ENCODE measurements around the gene ME2. TPM values are rescaled to one million over a fixed set of nuclear protein-coding genes. Genes with fewer than 3 reads are reported as not detected.
"Not testable (repeated sequence)": the region's sequence is repeated elsewhere in the genome, so short reads cannot be mapped to it uniquely, and the experiment has no call there.

ME2 gene
- total RNA-seq, 2 experiments from 2014 or later: 146 to 178 TPM

DNA sequence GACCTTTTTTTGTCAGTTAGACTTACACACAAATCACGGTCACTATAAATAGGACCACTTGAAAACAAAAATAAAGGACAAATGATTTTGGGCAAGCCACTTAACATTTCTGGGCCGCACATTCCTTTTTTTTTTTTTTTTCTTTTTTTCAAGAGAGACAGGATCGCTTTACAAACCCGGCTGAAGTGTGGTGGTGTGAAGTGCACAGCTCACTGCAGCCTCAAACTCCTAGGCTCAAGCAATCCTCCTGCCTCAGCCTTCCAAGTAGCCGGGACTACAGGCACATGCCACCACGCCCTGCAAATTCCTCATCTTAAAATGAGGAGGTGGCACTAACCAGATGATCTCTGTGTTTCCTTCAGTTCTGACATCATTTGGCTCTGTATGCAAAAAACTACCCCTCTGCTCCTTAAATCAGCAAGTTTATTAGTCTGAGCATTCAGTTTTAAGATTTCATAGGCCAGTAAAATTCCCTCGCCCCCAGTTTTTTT, 30.8 kb upstream of the ME2 start:
- DNase-seq: no peak
- no peaks in the 10 kb centered on the region for H3K36me3 Mint-ChIP-seq (ENCODE audit: low read depth)
- no peak overlapping the region for H3K4me3 Mint-ChIP-seq
- peaks cover 4% of the 10 kb centered on the region for H3K4me1 Mint-ChIP-seq
- CTCF ChIA-PET: interaction anchor here (1.8 kb wide), 1 partner anchor 28 kb away, joined by 6 read pairs; the partner anchor contains the start of gene MRO
- intact Hi-C loops (cut with DNase I, micrococcal nuclease): no loop called here
- POLR2A ChIA-PET: no interaction called here
- H3K27me3 Mint-ChIP-seq: peaks cover 8% of the 10 kb centered on the region
- no peaks in the 10 kb centered on the region for H3K9me3 Mint-ChIP-seq (ENCODE audit: low read depth)
- ATAC-seq: no peak
- no peak overlapping the region for H3K27ac Mint-ChIP-seq

DNA sequence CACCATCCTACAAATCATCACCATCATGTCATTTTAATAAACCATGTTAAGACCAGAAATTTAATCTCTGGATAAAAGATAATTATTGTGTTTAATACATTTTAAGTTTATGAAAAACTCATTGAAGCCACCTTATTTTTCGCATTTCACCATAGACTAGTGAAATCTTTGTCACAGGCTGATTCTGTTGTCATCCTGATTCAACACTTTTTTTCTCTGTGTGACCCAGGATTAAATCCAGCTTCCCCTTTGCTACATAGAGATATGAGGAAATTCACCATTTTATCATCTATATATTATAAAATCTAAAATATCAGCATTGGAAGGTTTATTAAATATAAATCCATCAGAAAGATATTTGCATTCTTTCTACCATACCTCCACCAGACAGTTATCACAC, 29.9 kb upstream of the ME2 start:
- CTCF ChIA-PET: no interaction called here
- no peaks in the 10 kb centered on the region for H3K36me3 Mint-ChIP-seq (ENCODE audit: low read depth)
- no peak overlapping the region for H3K27ac Mint-ChIP-seq
- intact Hi-C loops (cut with DNase I, micrococcal nuclease): no loop called here
- H3K27me3 Mint-ChIP-seq: peaks cover 11% of the 10 kb centered on the region
- DNase-seq (no peak), ATAC-seq (no peak)
- peaks cover 4% of the 10 kb centered on the region for H3K4me1 Mint-ChIP-seq
- H3K9me3 Mint-ChIP-seq (ENCODE audit: low read depth): no peaks in the 10 kb centered on the region
- no peak overlapping the region for H3K4me3 Mint-ChIP-seq
- POLR2A ChIA-PET: no interaction called here

DNA sequence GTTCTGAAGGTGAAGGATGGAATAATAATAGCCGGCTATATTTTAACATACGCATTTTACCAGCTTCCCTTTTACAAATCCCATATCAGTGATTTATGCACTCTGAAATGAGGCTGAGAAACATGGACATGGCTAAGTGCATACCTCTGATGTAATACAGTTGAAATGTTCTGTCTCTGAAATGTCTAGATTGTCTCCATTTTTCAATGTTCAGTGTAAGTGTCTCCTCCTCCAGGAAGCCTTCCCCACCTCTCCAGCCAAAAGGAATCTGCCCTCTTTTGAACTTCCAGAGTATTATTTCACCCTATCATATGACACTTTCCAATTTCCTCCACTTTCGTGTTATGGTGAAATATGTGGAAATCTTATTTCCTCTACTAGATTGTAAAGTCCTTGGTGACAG, 29.5 kb upstream of the ME2 start:
- Mint-ChIP-seq H3K9me3 (ENCODE audit: low read depth) (peaks cover 2% of the 10 kb centered on the region), H3K27me3 (peaks cover 15% of the 10 kb centered on the region), H3K4me1 (peaks cover 4% of the 10 kb centered on the region), H3K27ac (no peak overlapping the region), H3K4me3 (no peak overlapping the region), H3K36me3 (ENCODE audit: low read depth) (no peaks in the 10 kb centered on the region)
- intact Hi-C loops (cut with DNase I, micrococcal nuclease): no loop called here
- no peak for ATAC-seq
- no peak for DNase-seq
- ChIA-PET POLR2A (no interaction called here), CTCF (no interaction called here)

DNA sequence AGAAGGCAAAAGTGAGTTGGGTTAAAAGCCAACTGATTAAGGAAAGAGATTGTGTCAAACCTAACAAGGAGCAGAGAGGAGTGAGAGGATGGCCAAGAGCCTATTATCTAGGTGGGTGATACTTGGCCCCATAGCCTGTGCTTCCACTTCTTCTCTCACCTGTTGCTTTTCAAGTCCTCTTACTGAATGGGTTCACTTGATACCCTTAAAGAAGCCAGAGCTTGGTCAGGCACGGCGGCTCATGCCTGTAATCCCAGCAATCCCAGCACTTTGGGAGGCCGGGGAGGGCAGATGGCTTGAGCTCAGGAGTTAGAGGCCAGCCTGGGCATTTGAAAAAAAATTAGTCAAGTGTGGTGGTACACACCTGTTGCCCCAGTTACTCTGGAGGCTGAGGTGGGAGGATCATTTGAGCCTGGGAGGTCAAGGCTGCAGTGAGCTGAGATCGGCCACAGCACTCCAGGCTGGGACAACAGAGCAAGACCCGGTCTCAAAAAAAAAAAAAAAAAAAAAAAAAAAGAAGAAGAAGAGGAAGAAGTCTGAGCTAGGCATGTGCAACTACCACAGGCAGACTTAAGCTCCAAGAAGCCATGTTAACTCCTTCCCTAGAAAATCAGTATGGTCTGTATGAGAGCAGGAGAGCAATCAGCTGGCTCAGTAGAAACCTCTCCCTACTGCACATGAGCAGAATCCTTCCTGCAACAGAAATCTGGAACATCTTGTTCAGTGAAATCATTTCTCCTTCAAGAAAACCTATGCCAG, 28.4 kb upstream of the ME2 start:
- H3K27me3 Mint-ChIP-seq: peaks cover 16% of the 10 kb centered on the region
- DNase-seq (no peak), ATAC-seq (no peak)
- H3K4me3 Mint-ChIP-seq: no peak overlapping the region
- no peak overlapping the region for H3K27ac Mint-ChIP-seq
- ChIA-PET CTCF (no interaction called here), POLR2A (interaction anchor here (0.5 to 0.7 kb wide), 2 partner anchors 13 to 127 kb away, joined by 4 to 7 read pairs; no protein-coding TSS in a partner anchor)
- intact Hi-C loops (cut with DNase I, micrococcal nuclease): no loop called here
- peaks cover 4% of the 10 kb centered on the region for H3K4me1 Mint-ChIP-seq
- peaks cover 2% of the 10 kb centered on the region for H3K9me3 Mint-ChIP-seq (ENCODE audit: low read depth)
- no peaks in the 10 kb centered on the region for H3K36me3 Mint-ChIP-seq (ENCODE audit: low read depth)

DNA sequence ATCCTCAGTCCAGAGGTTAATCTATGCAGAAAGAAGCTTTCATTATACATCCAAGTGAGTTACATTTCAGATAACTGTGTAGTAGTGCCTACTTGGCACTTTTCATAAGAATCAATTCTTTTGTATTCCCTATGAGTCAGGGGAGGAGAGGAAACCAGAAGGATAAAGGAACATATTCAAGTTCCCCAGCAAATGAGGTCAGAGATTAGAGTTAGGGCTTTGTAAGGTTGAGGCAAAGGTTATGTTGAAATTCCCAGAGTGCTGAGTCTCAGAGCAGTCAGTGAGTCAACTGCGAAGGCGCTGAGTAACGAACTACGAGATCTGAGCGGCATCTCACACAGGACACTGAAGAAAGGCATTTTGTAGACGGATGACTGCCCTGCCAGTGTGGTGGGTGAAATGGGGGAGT, 25.1 kb upstream of the ME2 start:
- CTCF ChIA-PET: no interaction called here
- intact Hi-C loops (cut with DNase I, micrococcal nuclease): no loop called here

DNA sequence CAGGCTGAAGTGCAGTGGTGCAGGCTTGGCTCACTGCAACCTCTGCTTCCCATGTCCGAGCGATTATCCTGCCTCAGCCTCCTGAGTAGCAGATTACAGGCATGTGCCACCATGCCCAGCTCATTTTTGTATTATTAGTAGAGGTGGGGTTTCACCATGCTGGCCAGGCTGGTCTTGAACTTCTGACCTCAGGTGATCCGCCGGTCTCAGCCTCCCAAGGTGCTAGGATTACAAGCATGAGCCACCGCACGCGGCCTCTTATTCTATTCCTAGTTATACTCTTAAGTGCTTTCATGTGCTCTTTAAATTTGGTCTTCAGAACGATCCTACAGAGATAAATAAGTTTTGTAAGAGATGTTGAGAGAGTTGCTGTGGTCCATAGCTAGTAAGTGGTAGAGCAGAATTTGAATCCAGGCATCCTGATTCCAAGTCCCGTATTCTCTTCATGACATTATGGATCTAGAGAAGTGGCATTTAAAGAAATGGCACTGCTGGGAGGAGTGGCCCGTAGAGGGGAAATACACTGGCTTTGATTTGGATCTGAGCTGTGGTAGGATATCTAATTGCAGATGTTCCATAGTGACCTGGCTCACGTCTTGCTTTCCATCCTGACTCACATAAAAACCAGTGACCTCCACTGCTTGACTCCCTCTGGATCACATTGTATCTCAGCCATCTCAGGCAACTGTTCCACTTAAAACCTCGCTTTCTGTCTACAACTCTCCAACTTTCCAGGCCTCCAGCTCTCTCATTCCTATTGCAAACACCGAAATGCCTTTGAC, 22.8 kb upstream of the ME2 start:
- ChIA-PET POLR2A (no interaction called here), CTCF (interaction anchor here (0.6 to 0.9 kb wide), 2 partner anchors 18 to 24 kb away, joined by 3 read pairs; no protein-coding TSS in a partner anchor)
- DNase-seq (no peak), ATAC-seq (no peak)
- H3K4me3 Mint-ChIP-seq: no peak overlapping the region
- peaks cover 13% of the 10 kb centered on the region for H3K27me3 Mint-ChIP-seq
- intact Hi-C loops (cut with DNase I, micrococcal nuclease): no loop called here
- no peak overlapping the region for H3K27ac Mint-ChIP-seq
- no peaks in the 10 kb centered on the region for H3K4me1 Mint-ChIP-seq
- H3K36me3 Mint-ChIP-seq (ENCODE audit: low read depth): no peaks in the 10 kb centered on the region
- H3K9me3 Mint-ChIP-seq (ENCODE audit: low read depth): peaks cover 2% of the 10 kb centered on the region

More for the DNA sequence above, 25.1 kb upstream of the ME2 start:
- H3K4me1 Mint-ChIP-seq: no peaks in the 10 kb centered on the region
- peaks cover 2% of the 10 kb centered on the region for H3K9me3 Mint-ChIP-seq (ENCODE audit: low read depth)
- DNase-seq (no peak), ATAC-seq (no peak)
- H3K27ac Mint-ChIP-seq: no peak overlapping the region
- POLR2A ChIA-PET: no interaction called here
- H3K27me3 Mint-ChIP-seq: peaks cover 16% of the 10 kb centered on the region
- no peaks in the 10 kb centered on the region for H3K36me3 Mint-ChIP-seq (ENCODE audit: low read depth)
- no peak overlapping the region for H3K4me3 Mint-ChIP-seq

DNA sequence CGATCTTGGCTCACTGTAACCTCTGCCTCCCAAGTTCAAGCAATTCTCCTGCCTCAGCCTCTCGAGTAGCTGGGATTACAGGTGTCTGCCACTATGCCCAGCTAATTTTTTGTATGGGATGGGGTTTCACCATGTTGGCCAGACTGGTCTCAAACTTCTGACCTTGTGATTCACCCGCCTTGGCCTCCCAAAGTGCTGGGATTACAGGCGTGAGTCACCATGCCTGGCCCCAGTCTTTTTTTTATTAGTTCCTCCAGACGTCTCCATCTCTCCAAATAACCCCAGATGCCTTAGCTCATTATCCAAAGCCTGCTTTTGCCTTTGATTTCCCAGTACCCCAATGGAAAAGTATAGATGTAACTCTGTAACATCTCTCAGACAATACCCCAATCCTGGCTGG, 21.8 kb upstream of the ME2 start:
- intact Hi-C loops (cut with DNase I, micrococcal nuclease); H3K4me1 Mint-ChIP-seq; H3K9me3 Mint-ChIP-seq (ENCODE audit: low read depth); H3K4me3 Mint-ChIP-seq; DNase-seq; POLR2A ChIA-PET; ATAC-seq; H3K36me3 Mint-ChIP-seq (ENCODE audit: low read depth); H3K27ac Mint-ChIP-seq: not testable (repeated sequence)
- H3K27me3 Mint-ChIP-seq: peaks cover 13% of the 10 kb centered on the region
- CTCF ChIA-PET: interaction anchor here (0.6 to 0.9 kb wide), 3 partner anchors 19 to 179 kb away, joined by 3 read pairs; no protein-coding TSS in a partner anchor

DNA sequence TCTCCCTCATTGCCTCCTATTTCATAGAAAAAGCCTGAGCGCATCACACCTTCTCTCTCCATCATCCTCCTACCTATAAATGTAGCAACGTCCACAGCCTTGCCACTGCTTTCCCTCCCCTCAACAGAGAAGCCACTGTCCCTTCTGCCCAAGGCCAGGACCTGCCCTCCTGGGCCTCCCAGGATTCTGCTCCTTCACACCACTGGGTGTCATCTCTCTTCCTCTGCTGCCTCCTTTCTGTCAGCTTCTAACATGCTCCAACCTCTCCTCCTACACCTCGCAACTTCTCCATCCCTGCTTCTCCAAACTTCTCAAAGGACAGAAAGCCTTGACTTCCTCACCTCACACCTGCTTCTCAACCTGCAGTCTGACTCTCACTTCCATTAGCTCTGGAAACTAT, 21.2 kb upstream of the ME2 start:
- POLR2A ChIA-PET: no interaction called here
- intact Hi-C loops (cut with DNase I, micrococcal nuclease): no loop called here
- no peak overlapping the region for H3K27ac Mint-ChIP-seq
- CTCF ChIA-PET: interaction anchor here (0.7 kb wide), 1 partner anchor 178 kb away, joined by 3 read pairs; no protein-coding TSS in a partner anchor
- no peaks in the 10 kb centered on the region for H3K36me3 Mint-ChIP-seq (ENCODE audit: low read depth)
- H3K27me3 Mint-ChIP-seq: peaks cover 12% of the 10 kb centered on the region
- H3K4me3 Mint-ChIP-seq: no peak overlapping the region
- no peaks in the 10 kb centered on the region for H3K4me1 Mint-ChIP-seq
- peaks cover 2% of the 10 kb centered on the region for H3K9me3 Mint-ChIP-seq (ENCODE audit: low read depth)
- ATAC-seq: no peak
- DNase-seq: no peak

DNA sequence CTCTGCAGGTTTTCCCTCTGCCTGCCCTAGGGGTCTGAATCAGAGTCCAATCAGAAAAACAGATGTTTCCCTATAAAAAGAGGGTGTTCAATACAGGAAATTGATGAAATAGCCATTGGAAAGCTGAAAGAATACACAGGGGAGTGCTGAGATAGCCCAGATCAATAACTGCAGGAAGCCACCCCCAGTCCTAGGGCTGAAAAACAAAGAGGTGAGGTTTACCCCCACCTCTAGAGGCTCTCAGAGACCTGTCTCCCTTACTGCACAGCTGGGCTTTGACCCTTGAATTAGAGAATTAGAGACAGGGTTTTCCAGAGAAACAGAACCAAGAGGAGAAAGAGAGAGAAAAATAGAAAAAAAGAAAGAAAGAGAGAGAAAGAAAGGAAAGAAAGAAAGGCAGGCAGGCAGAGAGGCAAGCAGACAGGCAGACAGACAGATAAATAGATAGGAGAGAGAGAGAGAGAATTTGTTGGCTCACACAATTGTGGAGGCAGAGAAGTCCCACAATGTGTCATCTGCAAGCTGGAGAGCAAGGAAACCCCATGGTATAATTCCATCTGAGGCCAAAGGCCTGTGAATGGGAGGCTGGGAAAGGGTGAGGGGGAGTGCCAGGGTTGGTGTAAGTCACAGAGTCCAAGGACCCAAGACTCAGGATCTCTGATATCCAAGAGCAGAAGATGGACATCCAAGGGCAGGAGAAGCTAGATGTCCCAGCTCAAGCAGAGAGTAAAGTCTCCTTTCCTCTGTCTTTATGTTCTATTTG, 18.9 kb upstream of the ME2 start:
- ChIA-PET POLR2A (no interaction called here), CTCF (no interaction called here)

DNA sequence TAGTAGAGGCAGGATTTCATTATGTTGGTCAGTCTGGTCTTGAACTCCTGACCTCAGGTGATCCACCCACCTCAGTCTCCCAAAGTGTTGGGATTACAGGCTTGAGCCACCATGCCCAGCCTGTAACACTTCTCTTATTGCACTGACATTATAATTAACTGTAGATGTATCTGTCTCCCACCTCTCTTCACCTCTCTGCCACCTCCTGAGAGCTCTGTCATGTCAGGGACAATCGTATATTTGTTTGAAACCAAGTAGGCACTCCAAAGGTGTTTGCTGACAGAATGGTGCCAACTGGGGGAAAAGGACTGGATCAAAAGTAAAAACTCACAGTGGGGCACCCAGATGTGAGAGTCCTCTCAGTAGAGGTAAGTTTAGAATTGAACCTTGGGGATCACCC, 17.3 kb upstream of the ME2 start:
- CTCF ChIA-PET: interaction anchor here (0.5 to 1.0 kb wide), 2 partner anchors 14 to 18 kb away, joined by 3 read pairs; no protein-coding TSS in a partner anchor
- no peak overlapping the region for H3K4me3 Mint-ChIP-seq
- intact Hi-C loops (cut with DNase I, micrococcal nuclease): no loop called here
- no peaks in the 10 kb centered on the region for H3K27me3 Mint-ChIP-seq
- no peak for ATAC-seq
- H3K27ac Mint-ChIP-seq: no peak overlapping the region
- no peaks in the 10 kb centered on the region for H3K4me1 Mint-ChIP-seq
- DNase-seq: no peak
- POLR2A ChIA-PET: no interaction called here
- H3K36me3 Mint-ChIP-seq (ENCODE audit: low read depth): no peaks in the 10 kb centered on the region
- no peaks in the 10 kb centered on the region for H3K9me3 Mint-ChIP-seq (ENCODE audit: low read depth)

More for the DNA sequence above, 18.9 kb upstream of the ME2 start:
- H3K27ac Mint-ChIP-seq: no peak overlapping the region
- ATAC-seq (no peak), DNase-seq (no peak)
- no peaks in the 10 kb centered on the region for H3K27me3 Mint-ChIP-seq
- H3K4me1 Mint-ChIP-seq: no peaks in the 10 kb centered on the region
- no peaks in the 10 kb centered on the region for H3K9me3 Mint-ChIP-seq (ENCODE audit: low read depth)
- intact Hi-C loops (cut with DNase I, micrococcal nuclease): no loop called here
- no peak overlapping the region for H3K4me3 Mint-ChIP-seq
- H3K36me3 Mint-ChIP-seq (ENCODE audit: low read depth): no peaks in the 10 kb centered on the region

DNA sequence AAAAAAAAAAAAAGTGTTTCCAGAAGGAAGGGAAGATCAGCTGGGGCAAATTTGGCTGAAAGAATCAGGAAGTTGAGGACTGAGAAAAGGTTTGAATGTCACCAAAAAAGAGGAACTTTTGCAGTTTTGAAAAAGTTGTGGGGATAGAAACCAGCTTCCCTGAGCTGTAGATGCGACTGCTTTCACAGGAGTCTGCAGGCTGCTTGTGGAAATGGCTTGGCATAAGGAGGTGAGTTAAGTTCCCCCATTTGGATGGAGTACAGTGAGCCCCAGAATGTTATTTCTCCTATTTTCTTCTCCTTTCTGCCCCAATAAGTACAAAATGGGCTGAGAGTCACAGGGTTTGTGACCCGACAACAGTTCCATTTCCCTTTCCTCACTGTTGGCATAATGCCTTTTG, 16.5 kb upstream of the ME2 start:
- H3K27ac Mint-ChIP-seq: no peak overlapping the region
- CTCF ChIA-PET: no interaction called here
- intact Hi-C loops (cut with DNase I, micrococcal nuclease): no loop called here
- POLR2A ChIA-PET: no interaction called here
- no peaks in the 10 kb centered on the region for H3K9me3 Mint-ChIP-seq (ENCODE audit: low read depth)
- no peaks in the 10 kb centered on the region for H3K27me3 Mint-ChIP-seq
- DNase-seq (no peak), ATAC-seq (no peak)
- no peaks in the 10 kb centered on the region for H3K4me1 Mint-ChIP-seq
- no peak overlapping the region for H3K4me3 Mint-ChIP-seq
- H3K36me3 Mint-ChIP-seq (ENCODE audit: low read depth): no peaks in the 10 kb centered on the region
